HepG2 (cell line): Measurements from ENCODE around the gene RIMS3. TPM values are rescaled to one million over a fixed set of nuclear protein-coding genes. Genes with fewer than 3 reads are reported as not detected.

ENCODE experiments used
- ATAC-seq: fragments of 200-7000 bp; cut with Tn5 transposase; 3 replicates; pipeline ENCODE4 v1.9.1; 2020; ENCODE audit warnings: mild to moderate bottlenecking, moderate library complexity
- BruUV-seq: library from RNA; stranded (reverse); fragments of 400-500 nt; replicated peaks from 2 replicates; lab custom pipeline; 2021; lab: Mats Ljungman, UMichigan
- CTCF ChIA-PET: fragments of 300-600 bp; formaldehyde crosslinking; extraction: SDS; loops from one replicate; lab custom pipeline; 2021; ENCODE audit warnings: low total read pairs, inconsistent platforms, low intra/inter-chr PET ratio; lab: Yijun Ruan, JAX
- POLR2A ChIA-PET: fragments of 350-600 bp; sonication (Branson Sonifier 250); formaldehyde crosslinking; loops from one replicate; lab custom pipeline; 2020; ENCODE audit warnings: antibody characterized with exemption, inconsistent platforms; lab: Yijun Ruan, JAX
- DNase-seq: peaks from one replicate; pipeline ENCODE4 v3.0.0-alpha.2; 2015; ENCODE audit warnings: low spot score
- FAIRE-seq: peaks from 3 replicates; lab custom pipeline; 2011; peaks lifted over from hg19 to GRCh38; lab: Jason Lieb, UNC
- H2AFZ ChIP-seq: one replicate; pipeline ENCODE4 v1.6.1; 2011; ENCODE audit warnings: low read length, inconsistent platforms
- H3K27ac ChIP-seq: fragments of 300-600 bp; 3 replicates; pipeline ENCODE4 v1.8.0; 2011; ENCODE audit warnings: mixed run types, mild to moderate bottlenecking, mixed read lengths, low read length, inconsistent platforms; ENCODE audit not compliant: insufficient read depth; ENCODE audit errors: extremely low read length
- H3K27me3 ChIP-seq, 2 experiments: fragments of 200-600 bp in 1 of 2; 2 replicates in 1 of 2; 3 replicates in 1 of 2; pipeline versions ENCODE4 v1.6.0 to v1.8.0; 2011; ENCODE audit warnings: low read length in 2 of 2, mild to moderate bottlenecking in 2 of 2, moderate library complexity in 2 of 2, inconsistent platforms in 1 of 2; ENCODE audit not compliant: insufficient read depth in 2 of 2, control insufficient read depth in 1 of 2
- H3K36me3 ChIP-seq, 2 experiments: fragments of 200-600 bp in 1 of 2; replicated peaks in 1 of 2; 2 replicates in 1 of 2; 3 replicates in 1 of 2; pipeline versions ENCODE4 v1.5.1 to v1.8.0; 2011; ENCODE audit warnings: low read length in 2 of 2, inconsistent platforms in 1 of 2; ENCODE audit not compliant: insufficient read depth in 2 of 2, control insufficient read depth in 1 of 2
- H3K4me1 ChIP-seq: 2 replicates; pipeline ENCODE4 v1.5.1; 2012; ENCODE audit warnings: low read length, inconsistent platforms; ENCODE audit not compliant: insufficient read depth
- H3K4me2 ChIP-seq: 2 replicates; pipeline ENCODE4 v1.6.0; 2011; ENCODE audit warnings: low read depth, low read length, inconsistent platforms
- H3K4me3 ChIP-seq, 3 experiments: fragments of 200-600 bp in 1 of 3; sonication (generic), shearing (Covaris generic) in 1 of 3; replicated peaks in 1 of 3; 2 replicates each; pipeline ENCODE4 v1.5.1; 2011 to 2016; ENCODE audit warnings: low read length in 3 of 3, inconsistent platforms in 2 of 3, low read depth in 2 of 3, mild to moderate bottlenecking in 2 of 3, control low read depth in 1 of 3, mixed read lengths in 1 of 3; ENCODE audit not compliant: insufficient read depth in 1 of 3
- H3K79me2 ChIP-seq: one replicate; pipeline ENCODE4 v1.6.1; 2011; ENCODE audit warnings: low read length, inconsistent platforms; ENCODE audit not compliant: insufficient read depth
- H3K9ac ChIP-seq: 2 replicates; pipeline ENCODE4 v1.6.0; 2011; ENCODE audit warnings: mild to moderate bottlenecking, low read depth, low read length, inconsistent platforms; ENCODE audit not compliant: insufficient read depth
- H3K9me3 ChIP-seq: 2 replicates; pipeline ENCODE4 v1.5.1; 2012; ENCODE audit warnings: mild to moderate bottlenecking, low read length
- H4K20me1 ChIP-seq: 2 replicates; pipeline ENCODE4 v1.6.0; 2011; ENCODE audit warnings: inconsistent platforms, mild to moderate bottlenecking, low read length, moderate library complexity; ENCODE audit not compliant: insufficient read depth
- CENPT ChIP-seq: sonication (generic); formaldehyde crosslinking; IDR thresholded peaks from 2 replicates; pipeline ENCODE4 v1.8.0; 2022; ENCODE audit warnings: low read depth, mild to moderate bottlenecking, moderate library complexity, missing genetic modification reagents
- E2F5 ChIP-seq: sonication (generic); formaldehyde crosslinking; conservative IDR thresholded peaks from 2 replicates; pipeline ENCODE4 v1.4.0; 2020; ENCODE audit warnings: missing genetic modification reagents
- FOSL1 ChIP-seq: sonication (generic); formaldehyde crosslinking; IDR thresholded peaks from 2 replicates; pipeline ENCODE4 v1.9.0; 2021; ENCODE audit warnings: missing genetic modification reagents, borderline replicate concordance
- HNF4A ChIP-seq: sonication (generic); formaldehyde crosslinking; IDR thresholded peaks from 2 replicates; pipeline ENCODE4 v1.4.0; 2020; ENCODE audit warnings: missing genetic modification reagents
- HOXA9 ChIP-seq: sonication (generic); formaldehyde crosslinking; IDR thresholded peaks from 2 replicates; pipeline ENCODE4 v1.8.1; 2022; ENCODE audit warnings: missing genetic modification reagents, mild to moderate bottlenecking, moderate library complexity, borderline replicate concordance
- MAFG ChIP-seq: sonication (generic); formaldehyde crosslinking; IDR thresholded peaks from 2 replicates; pipeline ENCODE4 v1.5.1; 2020; ENCODE audit warnings: mild to moderate bottlenecking, missing genetic modification reagents
- MXI1 ChIP-seq: IDR thresholded peaks from 3 replicates; pipeline ENCODE4 v1.6.1; 2012; ENCODE audit warnings: low read depth, low read length, inconsistent platforms, borderline replicate concordance
- SNAPC5 ChIP-seq: sonication (generic); formaldehyde crosslinking; IDR thresholded peaks from 2 replicates; pipeline ENCODE4 v1.8.1; 2023; ENCODE audit warnings: mild to moderate bottlenecking, missing genetic modification reagents, borderline replicate concordance
- ZNF253 ChIP-seq: sonication (generic); formaldehyde crosslinking; IDR thresholded peaks from 2 replicates; pipeline ENCODE4 v1.8.0; 2022; ENCODE audit warnings: mild to moderate bottlenecking, missing genetic modification reagents, borderline replicate concordance
- ZNF292 ChIP-seq: sonication (generic); formaldehyde crosslinking; IDR thresholded peaks from 2 replicates; pipeline ENCODE4 v1.8.1; 2022; ENCODE audit warnings: mild to moderate bottlenecking, low read depth, missing genetic modification reagents, borderline replicate concordance
- ZNF382 ChIP-seq: sonication (generic); formaldehyde crosslinking; IDR thresholded peaks from 2 replicates; pipeline ENCODE4 v1.5.0; 2020; ENCODE audit warnings: missing genetic modification reagents, mild to moderate bottlenecking, borderline replicate concordance
- ZNF414 ChIP-seq: sonication (generic); formaldehyde crosslinking; IDR thresholded peaks from 2 replicates; pipeline ENCODE4 v1.5.0; 2020; ENCODE audit warnings: missing genetic modification reagents
- ZNF576 ChIP-seq: sonication (generic); formaldehyde crosslinking; IDR thresholded peaks from 2 replicates; pipeline ENCODE4 v1.4.0; 2020; ENCODE audit warnings: mild to moderate bottlenecking, missing genetic modification reagents
- ZNF841 ChIP-seq: sonication (generic); formaldehyde crosslinking; IDR thresholded peaks from 2 replicates; pipeline ENCODE4 v1.8.1; 2023; ENCODE audit warnings: missing genetic modification reagents, borderline replicate concordance
- ZUFSP ChIP-seq: sonication (generic); formaldehyde crosslinking; IDR thresholded peaks from 2 replicates; pipeline ENCODE4 v1.9.0; 2021; ENCODE audit warnings: missing genetic modification reagents, mild to moderate bottlenecking, borderline replicate concordance
- WGBS: methylation state at CpG from one replicate; pipeline ENCODE4 v1.1.6; 2017; ENCODE audit warnings: low lambda C conversion rate; 5-methylcytosine and 5-hydroxymethylcytosine counted together
- in situ Hi-C: cut with HindIII; loops from 2 replicates; pipeline ENCODE4 v1.10.0; 2017; ENCODE audit warnings: low pct_unique_long_range_greater_than_20kb; ENCODE audit not compliant: extremely low pct_ligation_motif_present
- intact Hi-C: fragments of 100-400 bp; cut with micrococcal nuclease; formaldehyde crosslinking; loops from one replicate; pipeline ENCODE4 v1.10.0; 2022; ENCODE audit not compliant: unreplicated experiment
- polyA plus RNA-seq, 8 experiments: library from polyadenylated mRNA; depleted of rRNA in 3 of 8; stranded (reverse) in 7 of 8; unstranded in 1 of 8; fragments of >200 nt; fragmentation: Illumina TruSeq in 4 of 8; extraction: Trizol in 4 of 8; gene quantifications; 2 replicates each; pipeline versions ENCODE4 v1.2.1 to v1.2.3, GENCODE V29; 2011 to 2016; ENCODE audit warnings: low read depth in 4 of 8, missing spikeins in 1 of 8, mixed read lengths in 1 of 8; ENCODE audit not compliant: insufficient read depth in 1 of 8
- total RNA-seq, 5 experiments: library from RNA; depleted of rRNA; stranded (reverse); fragments of >200 nt; fragmentation: Illumina TruSeq; extraction: Trizol; gene quantifications; 2 replicates each; pipeline ENCODE4 v1.2.3, GENCODE V29; 2016; ENCODE audit warnings: low read depth in 1 of 5

Gene RIMS3
- total and polyA plus RNA-seq, 2 of the 13 experiments (the other 11 are each of a cell fraction or from before 2014, with no cell fraction given), result 2.1 to 5.4 TPM

GRCh38 chr1:40648200-40648599 lies 17.3 kb downstream of the RIMS3 start:
- TF ChIP-seq HOXA9 (CRISPR knock-in tag), result no peak
- no peak for TF ChIP-seq ZNF576 (CRISPR knock-in tag)
- TF ChIP-seq MXI1, result no peak
- TF ChIP-seq MAFG (CRISPR knock-in tag), result no peak
- H3K36me3 ChIP-seq, result no peaks in the 10 kb centered on the region
- ATAC-seq (no peak), DNase-seq (no peak), FAIRE-seq (no peak)
- H4K20me1 ChIP-seq, result no peaks in the 10 kb centered on the region
- peaks cover 22% of the 10 kb centered on the region for H3K4me1 ChIP-seq
- in situ Hi-C loops, result no loop called here
- intact Hi-C loops, result no loop called here
- ChIA-PET POLR2A (no interaction called here), CTCF (no interaction called here)
- WGBS, result 73% methylated on average over 3 of the region's 3 CpGs
- no peak overlapping the region for H3K9ac ChIP-seq
- H3K79me2 ChIP-seq, result no peaks in the 10 kb centered on the region
- H3K9me3 ChIP-seq, result no peaks in the 10 kb centered on the region
- no peak overlapping the region for H2AFZ ChIP-seq
- BruUV-seq, result no TSS peak
- H3K27me3 ChIP-seq, result no peaks in the 10 kb centered on the region
- H3K4me3 ChIP-seq, result no peak overlapping the region
- H3K27ac ChIP-seq, result no peak overlapping the region
- no peak overlapping the region for H3K4me2 ChIP-seq

GRCh38 chr1:40646315-40646714 lies 19.2 kb downstream of the RIMS3 start:
- no peaks in the 10 kb centered on the region for H3K9me3 ChIP-seq
- no peak overlapping the region for H3K4me3 ChIP-seq
- intact Hi-C loops (no loop called here), in situ Hi-C loops (no loop called here)
- no peaks in the 10 kb centered on the region for H3K27me3 ChIP-seq
- ChIA-PET POLR2A (interaction anchor here (1.1 to 1.5 kb wide), 2 partner anchors 45 to 46 kb away, joined by 3 to 4 read pairs; no protein-coding TSS in a partner anchor), CTCF (no interaction called here)
- H3K36me3 ChIP-seq, result no peaks in the 10 kb centered on the region; a peak in 1 of 5 replicates
- no peak overlapping the region for H3K9ac ChIP-seq
- 7% methylated on average over 4 of the region's 5 CpGs for WGBS
- no peak overlapping the region for H2AFZ ChIP-seq
- peak; percentile 55 for DNase-seq
- H3K79me2 ChIP-seq, result no peaks in the 10 kb centered on the region
- no peaks in the 10 kb centered on the region for H4K20me1 ChIP-seq
- peaks cover 22% of the 10 kb centered on the region for H3K4me1 ChIP-seq
- H3K27ac ChIP-seq, result peak overlapping the region; percentile 40
- ATAC-seq, result peak; percentile 85
- H3K4me2 ChIP-seq, result peak overlapping the region; percentile 22; the same call in 1 of the 2 replicates
- no TSS peak for BruUV-seq
- FAIRE-seq, result peak; percentile 39
- TF ChIP-seq ZNF841 (CRISPR knock-in tag), result no peak
- TF ChIP-seq E2F5, result no peak
- no peak for TF ChIP-seq ZNF382 (CRISPR knock-in tag)
- TF ChIP-seq CENPT (CRISPR knock-in tag), result no peak
- TF ChIP-seq ZUFSP (CRISPR knock-in tag), result no peak
- no peak for TF ChIP-seq ZNF414 (CRISPR knock-in tag)
- no peak for TF ChIP-seq SNAPC5 (CRISPR knock-in tag)
- TF ChIP-seq ZNF292, result peak; percentile 50; the same call in 1 of the 2 replicates
- peak; percentile 44 for TF ChIP-seq HNF4A (CRISPR knock-in tag)
- no peak for TF ChIP-seq ZNF253 (CRISPR knock-in tag)
- no peak for TF ChIP-seq FOSL1
